Stromal cell of bone marrow (primary cell): Measurements from ENCODE around the gene NES.
A peak's percentile ranks its signal among the peaks of the same experiment; 100 is the strongest.

Experiments
- DNase-seq: peaks from one replicate; pipeline ENCODE4 v3.0.0-alpha.2; 2012; ENCODE audit warnings: low read depth

NES gene

DNA sequence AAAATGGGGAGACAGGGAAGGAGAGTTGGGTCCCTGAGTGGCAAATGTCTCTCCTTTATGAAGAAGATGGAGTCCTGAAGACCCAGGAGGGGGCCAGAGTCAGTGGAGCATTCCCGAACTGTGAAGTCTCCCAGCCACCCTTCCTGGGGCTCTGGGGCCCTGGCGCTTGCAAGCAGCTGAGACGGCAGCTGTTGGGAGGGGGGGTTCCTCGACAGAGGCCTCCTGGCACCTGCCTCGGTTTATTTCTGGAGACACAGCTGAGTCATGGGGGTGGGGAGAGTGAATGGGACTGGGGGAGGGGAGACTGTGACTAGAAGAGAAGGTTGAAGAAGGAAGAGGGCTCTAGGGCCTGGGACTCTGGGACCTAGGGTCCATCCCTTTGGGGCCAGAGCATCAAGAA is 14.0 kb downstream of the NES start:
- no peak for DNase-seq

DNA sequence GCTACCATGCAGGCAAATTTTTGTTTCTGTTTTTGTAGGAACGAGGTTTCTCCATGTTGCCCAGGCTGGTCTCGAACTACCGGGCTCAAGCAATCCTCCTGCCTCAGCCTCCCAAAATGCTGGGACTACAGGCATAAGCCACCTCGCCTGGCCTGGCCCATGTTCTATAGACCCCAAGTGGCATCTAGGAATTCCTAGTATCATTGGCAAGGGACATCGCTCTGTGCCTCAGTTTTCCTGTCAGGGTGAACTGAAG is 14.5 kb downstream of the NES start:
- DNase-seq, result no peak

DNA sequence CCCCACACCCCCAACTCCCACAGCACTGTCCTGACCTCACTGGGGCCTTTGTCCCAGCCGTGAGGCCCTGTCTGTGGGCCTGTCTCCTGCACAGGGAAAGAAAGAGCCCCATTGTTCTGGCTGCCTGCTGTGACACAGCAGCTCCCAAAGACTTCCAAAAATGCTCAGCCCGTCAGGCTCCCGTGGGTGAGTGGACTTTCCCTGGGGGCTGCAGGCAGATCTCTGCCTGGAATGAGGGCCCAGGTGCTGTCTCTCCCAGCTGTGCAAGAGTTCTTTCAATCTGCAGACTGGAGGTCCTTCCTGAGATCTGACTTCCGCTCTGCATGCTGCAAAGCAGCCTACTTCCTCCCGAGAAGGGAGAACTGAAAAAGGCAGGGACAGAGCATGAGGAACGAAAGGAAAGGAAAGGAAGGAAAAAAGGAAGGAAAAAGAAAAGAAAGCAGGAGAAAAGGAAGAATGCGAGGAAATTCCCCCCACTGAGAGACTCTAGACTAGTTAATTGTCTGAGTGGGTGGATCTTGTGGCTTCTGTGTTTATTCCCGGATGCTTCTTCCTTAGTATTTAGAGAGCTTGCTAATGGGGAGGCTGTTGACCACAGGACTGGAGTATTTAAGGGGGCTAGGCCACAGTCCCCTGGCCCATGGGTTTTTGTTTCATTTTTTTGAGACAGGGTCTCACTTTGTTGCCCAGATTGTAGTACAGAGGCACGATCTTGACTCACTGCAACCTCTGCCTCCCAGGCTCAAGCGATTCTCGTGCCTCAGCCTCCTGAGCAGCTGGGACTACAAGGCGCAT is 15.0 kb downstream of the NES start:
- no peak for DNase-seq

DNA sequence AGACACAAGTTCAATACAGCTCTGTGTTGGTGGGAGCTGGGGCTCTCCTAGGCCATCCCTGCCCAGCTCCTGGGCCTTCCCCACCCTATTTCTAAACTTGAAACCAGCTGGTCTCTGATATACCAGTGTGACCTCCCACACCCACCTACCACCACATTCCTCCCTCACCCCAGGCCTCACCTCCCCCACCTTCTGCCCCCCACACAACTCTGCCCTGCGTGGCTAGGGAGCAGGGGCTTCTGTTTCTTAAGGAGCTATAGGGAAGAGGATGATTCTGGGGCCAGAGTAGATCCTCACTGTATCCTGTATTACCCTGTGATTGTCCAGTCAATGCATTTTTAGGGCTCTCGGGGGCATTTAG is 16.5 kb downstream of the NES start:
- DNase-seq, result no peak

DNA sequence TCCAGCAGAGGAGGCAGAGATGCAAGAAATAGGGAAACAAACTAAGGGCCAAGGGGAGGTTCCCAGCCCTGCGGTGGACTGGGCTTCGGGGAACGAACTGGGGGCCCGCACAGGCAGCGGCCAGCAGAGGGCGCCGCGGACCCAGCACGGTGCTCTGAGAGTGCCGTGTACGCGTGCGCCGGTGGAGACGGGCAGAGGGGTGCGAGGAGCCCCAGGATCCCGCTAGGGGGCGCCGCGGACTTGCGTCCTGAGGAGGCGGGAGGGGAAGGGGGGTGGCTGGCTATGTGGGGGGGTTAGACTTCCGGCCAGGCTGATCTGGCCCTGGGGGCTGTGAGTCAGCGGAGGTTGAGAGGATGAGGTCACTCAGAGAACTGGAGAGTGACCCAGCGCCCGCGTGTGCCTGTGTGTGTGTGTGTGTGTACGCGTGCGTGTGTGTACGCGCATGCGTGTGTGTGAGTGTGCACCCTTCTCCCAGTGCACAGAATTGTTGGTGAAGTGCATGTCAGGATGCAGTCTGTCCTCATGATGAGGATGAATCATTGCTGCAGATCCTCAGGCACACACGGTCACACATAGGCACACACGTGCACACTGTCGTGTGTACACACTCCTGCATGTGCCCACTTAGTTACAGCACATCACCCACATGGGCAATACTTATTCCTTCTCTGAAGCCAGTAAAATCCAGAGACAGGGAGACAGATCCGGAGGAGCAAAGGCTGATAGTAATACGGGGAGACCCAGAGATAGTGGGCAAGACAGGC is 17.0 kb downstream of the NES start:
- DNase-seq, result peak; percentile 96

DNA sequence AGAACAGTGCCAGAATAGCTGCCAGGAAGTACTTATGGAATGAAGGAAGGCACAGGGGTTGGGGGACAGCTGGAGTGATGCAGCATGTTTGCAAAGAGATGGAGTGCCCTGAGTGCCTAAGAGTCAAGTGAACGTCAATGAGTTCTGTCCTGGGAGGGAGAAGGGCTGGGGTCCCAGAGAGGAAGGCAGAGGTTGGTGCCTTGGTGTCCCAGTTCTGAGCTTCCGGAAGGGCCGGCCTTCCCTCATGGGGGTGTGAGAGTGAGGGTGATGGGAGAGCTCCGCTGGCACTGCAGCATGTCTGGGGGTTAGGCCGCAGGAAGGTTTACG is 17.6 kb downstream of the NES start:
- no peak for DNase-seq

DNA sequence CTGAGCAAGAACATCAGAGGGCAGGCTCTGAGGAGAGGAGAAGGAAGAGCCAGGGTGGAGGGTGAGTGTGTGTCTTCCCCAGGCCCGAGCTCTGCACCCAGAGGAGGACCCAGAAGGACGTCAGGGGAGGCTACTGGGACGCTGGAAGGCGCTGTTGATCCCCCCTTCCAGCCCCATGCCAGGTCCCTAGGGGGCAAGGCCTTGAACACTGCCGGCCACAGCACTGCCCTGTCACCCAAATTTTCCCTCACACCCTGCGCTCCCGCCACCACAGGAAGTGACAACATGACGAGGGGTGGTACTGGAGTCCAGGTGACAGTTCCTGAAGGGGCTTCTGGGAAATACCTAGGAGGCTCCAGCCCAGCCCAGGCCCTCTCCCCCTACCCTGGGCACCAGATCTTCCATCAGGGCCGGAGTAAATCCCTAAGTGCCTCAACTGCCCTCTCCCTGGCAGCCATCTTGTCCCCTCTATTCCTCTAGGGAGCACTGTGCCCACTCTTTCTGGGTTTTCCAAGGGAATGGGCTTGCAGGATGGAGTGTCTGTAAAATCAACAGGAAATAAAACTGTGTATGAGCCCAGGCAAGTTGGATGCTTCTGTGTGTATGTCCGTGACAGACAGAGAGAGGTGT is 18.1 kb downstream of the NES start:
- DNase-seq, result no peak

DNA sequence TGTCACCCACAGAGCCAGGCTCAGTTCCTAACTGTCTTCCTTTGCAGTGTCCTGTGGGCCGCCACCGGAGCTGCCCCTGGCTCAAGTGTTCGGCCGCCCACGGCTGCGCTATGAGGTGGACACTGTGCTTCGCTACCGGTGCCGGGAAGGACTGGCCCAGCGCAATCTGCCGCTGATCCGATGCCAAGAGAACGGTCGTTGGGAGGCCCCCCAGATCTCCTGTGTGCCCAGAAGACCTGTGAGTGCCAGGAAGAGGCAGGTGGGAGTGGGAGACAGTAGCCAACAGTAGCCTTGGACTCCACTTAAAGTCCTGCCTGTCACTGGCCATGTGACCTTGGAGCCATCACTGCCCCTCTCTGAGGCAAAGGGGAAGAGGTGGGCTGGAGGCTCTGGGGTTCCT is 18.7 kb downstream of the NES start:
- DNase-seq, result no peak

DNA sequence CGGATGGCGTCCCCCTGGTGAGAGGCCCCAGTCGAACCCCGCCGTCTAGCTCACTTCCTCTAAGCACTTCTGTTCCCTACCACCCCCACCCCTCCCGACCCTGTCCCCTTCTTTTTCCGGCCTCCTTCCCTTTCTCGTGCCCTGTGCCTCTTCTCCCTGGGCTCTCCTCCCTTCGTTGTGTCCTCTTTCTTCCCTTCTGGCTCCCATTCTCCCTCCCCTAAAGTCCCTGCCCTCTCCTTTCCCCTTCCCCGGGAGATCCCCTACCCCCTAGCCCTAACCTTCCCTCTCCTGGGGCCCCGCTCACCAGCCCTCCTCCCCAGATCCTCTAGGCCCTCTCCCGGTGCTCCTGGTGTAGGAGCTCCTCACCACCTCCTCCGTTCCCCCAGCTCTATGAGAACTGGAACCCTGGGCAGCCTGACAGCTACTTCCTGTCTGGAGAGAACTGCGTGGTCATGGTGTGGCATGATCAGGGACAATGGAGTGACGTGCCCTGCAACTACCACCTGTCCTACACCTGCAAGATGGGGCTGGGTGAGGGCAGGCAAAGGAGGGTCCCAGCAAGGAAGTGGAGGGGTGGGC is 19.4 kb downstream of the NES start:
- DNase-seq, result no peak

DNA sequence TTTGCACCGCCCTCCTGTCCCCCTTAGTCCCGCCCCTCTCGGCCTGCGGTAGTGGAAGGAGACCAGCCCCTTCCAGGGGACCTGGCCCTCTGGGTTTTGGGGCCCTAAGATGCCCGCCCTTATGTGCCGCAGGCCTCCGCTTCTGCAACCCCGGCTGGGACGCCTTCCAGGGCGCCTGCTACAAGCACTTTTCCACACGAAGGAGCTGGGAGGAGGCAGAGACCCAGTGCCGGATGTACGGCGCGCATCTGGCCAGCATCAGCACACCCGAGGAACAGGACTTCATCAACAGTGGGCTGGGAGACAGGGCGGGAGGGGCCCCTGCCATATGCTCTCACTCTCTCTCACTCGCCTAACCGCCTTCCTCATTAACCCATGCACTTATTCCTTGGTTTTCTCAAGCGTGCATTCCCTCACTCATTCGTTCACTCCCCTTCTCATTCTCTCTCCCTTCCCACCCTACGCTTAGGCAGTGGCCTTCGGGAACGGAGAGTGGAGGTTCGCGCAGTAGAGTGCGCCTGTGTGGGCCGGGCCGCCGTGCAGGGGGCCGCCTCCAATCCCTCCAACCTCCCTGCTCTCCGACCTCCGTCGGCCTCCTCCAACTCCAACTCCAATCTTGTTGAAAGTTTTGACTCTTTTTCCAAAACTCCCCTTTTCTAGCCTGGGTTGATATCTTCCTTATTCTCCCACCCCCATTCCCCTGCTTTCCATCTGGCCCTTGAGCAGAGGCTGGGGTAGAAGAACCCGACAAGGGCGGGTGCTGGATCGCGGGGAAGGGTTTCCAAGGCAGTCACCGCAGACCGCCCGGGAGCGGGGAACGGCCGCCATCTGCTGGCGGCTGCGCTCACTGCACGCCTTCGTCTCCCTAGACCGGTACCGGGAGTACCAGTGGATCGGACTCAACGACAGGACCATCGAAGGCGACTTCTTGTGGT is 20.1 kb downstream of the NES start:
- DNase-seq, result peak; percentile 31

DNA sequence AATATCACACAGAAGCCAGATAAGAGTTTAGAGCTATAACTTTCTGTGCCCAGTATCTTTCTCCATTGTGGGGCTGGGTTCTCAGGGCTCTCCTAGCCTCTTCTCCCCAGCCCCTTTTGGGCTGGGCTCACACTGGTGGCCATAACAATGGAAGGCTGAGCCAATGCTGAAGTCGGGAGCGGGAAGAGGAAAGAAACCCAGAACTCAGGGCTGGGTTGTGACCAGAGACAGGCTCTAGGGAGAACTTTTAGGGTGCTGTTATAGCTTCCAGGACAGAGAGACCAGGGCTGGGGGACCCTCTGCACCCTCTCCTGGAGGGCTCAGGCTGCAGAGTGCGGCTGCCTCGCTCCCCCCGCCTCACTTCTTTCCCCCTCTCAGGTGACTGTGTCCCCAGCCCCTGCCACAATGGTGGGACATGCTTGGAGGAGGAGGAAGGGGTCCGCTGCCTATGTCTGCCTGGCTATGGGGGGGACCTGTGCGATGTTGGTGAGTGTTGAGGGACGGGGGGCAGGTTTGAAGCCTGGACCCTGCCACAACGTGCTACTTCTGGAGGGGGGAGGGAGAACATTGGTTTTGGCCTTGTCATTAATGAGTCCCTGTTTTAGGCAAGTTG is 21.2 kb downstream of the NES start:
- DNase-seq, result no peak

DNA sequence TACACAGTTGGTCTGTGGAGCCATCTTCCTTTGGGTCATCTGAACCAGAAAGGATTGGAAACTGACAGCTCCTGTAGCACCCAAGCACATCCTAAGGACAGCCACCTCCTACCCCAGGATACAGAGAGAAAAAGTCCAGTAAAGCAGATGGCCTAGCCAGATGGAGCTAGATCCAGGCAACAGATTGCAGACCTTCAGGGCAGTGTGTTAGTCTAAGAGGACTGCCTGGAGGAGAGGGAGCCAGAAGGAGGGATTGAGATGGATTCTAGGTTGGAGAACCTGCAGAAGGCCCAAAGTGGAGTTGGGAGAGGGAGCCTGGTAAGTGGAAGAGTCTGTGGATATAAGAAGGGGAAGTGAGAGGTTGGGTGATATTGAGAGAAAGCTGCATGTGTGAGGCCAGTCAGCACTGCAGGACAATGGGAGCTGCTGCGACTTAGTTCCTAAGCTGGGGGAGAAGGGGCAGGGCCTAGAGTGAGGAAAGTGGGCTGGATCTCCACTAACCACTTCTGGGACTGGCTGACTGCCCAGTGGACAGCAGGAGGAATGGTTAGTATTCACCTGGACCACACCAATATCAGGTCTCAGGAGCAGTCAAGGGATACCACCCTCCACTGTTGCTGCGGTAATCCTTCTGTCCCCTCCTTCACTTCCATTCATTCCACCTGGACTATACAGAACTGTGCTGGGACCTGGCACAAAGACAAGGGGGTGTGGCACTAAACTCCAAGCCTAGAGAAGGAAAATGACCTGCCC is 21.9 kb downstream of the NES start:
- no peak for DNase-seq

DNA sequence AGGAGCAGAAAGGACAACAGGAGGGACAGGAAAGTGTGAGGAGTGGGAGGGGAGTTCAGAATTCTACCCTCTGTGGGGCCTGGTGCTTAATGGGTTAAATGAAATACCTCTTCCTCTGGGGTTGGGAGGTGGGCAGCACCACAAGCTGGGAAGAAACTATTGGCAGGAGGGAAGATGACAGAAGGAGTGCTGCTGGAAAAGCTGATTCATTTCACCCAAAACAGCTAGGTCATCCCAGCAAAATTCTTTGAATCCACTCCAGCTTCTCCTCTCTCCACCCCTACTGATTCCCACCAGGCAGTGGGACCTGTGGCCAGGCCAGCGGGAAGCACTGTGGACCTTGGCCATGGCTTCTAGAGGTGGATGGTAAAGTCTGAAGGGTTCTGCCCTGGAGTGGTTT is 22.5 kb downstream of the NES start:
- no peak for DNase-seq

DNA sequence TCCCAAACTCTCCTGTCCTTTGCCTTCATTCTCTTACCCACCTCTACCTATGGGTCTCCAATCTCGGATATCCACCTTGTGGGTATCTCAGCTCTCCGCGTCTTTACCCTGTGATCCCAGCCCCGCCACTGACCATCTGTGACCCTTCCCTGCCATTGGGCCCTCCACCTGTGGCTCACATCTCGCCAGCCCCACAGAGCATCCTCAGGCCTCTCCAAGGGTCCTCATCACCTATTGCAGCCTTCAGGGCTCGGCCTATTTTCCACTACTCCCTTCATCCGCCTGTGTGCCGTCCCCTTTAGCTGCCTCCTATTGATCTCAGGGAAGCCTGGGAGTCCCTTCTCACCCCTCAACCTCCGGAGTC is 24.2 kb downstream of the NES start:
- no peak for DNase-seq

DNA sequence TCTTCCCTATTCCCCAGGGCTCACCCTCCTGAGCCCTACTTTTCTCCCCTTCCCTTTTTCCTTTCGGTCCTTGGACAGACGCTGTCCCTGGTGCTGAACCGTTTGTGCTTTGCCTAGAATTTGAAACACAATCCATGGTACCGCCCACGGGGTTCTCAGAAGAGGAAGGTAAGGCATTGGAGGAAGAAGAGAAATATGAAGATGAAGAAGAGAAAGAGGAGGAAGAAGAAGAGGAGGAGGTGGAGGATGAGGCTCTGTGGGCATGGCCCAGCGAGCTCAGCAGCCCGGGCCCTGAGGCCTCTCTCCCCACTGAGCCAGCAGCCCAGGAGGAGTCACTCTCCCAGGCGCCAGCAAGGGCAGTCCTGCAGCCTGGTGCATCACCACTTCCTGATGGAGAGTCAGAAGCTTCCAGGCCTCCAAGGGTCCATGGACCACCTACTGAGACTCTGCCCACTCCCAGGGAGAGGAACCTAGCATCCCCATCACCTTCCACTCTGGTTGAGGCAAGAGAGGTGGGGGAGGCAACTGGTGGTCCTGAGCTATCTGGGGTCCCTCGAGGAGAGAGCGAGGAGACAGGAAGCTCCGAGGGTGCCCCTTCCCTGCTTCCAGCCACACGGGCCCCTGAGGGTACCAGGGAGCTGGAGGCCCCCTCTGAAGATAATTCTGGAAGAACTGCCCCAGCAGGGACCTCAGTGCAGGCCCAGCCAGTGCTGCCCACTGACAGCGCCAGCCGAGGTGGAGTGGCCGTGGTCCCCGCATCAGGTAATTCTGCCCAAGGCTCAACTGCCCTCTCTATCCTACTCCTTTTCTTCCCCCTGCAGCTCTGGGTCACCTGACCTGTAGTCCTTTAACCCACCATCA is 24.8 kb downstream of the NES start:
- no peak for DNase-seq

DNA sequence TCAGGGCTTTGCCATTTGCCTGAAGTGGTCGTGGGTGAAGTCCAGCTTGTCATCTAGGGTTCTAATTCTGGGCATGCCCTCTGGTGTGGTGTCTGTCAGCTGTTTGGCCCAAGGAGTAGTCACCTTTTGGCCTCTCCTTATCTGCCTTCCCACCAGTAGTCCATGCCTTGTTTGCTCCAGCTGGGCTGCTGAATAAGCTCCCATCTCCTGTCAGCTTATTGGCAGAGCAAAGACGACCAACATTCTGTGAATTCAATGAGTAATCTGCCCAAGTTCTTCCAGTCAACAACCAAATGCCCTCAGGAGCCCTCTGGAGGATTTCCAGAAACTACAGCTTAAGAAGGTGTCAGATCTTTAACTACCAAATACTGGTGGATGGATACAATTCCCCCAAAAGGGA is 28.3 kb downstream of the NES start:
- no peak for DNase-seq

DNA sequence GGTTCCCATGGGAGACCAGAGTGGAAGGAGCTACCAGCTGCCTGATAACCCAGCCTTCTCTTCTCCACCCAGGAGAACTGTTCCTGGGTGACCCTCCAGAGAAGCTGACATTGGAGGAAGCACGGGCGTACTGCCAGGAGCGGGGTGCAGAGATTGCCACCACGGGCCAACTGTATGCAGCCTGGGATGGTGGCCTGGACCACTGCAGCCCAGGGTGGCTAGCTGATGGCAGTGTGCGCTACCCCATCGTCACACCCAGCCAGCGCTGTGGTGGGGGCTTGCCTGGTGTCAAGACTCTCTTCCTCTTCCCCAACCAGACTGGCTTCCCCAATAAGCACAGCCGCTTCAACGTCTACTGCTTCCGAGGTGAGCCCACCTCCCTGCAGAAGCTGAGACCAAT is 28.7 kb downstream of the NES start:
- no peak for DNase-seq

DNA sequence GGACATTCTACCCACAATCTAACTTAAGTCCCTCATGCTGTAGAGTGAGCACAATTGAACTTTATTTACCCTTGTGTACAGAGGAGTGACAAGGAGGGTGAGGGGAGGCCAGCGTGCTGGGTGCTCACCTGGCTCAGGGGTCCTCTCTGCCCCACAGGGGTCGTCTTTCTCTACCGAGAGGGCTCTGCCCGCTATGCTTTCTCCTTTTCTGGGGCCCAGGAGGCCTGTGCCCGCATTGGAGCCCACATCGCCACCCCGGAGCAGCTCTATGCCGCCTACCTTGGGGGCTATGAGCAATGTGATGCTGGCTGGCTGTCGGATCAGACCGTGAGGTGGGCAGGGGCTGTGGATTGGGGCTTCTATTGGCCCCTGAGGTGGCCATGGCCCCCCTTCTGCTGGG is 29.9 kb downstream of the NES start:
- DNase-seq, result no peak

DNA sequence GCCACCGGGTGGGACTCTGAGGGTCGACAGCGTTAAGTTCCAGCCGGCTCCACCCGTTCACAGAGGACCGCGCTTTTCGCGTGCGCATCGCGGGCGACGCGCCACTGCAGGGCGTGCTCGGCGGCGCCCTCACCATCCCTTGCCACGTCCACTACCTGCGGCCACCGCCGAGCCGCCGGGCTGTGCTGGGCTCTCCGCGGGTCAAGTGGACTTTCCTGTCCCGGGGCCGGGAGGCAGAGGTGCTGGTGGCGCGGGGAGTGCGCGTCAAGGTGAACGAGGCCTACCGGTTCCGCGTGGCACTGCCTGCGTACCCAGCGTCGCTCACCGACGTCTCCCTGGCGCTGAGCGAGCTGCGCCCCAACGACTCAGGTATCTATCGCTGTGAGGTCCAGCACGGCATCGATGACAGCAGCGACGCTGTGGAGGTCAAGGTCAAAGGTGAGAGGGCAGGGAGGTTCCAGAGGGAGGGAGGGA is 30.4 kb downstream of the NES start:
- DNase-seq, result no peak

DNA sequence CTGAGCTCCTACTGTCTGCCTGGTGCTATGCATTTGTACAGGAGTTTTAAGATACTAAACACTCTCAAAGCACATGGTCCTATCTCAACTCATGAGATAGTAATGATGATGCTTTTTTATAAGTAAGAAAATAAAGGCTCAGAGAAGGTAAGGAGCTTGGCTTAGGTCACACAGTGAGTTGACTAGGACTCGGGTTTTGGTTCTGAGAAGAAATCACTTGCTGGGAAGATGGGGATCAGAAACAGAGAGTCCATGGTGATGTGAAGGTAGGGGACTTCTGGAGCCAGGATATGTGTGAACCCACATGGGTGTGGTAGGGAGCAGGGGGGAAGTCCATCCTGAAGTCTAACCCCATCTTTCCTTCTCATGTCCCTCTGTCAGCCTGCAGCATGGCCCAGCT is 31.5 kb downstream of the NES start:
- DNase-seq, result no peak
